Measurements from ENCODE around the gene KBTBD3. TPM values are rescaled to one million over a fixed set of nuclear protein-coding genes. Genes with fewer than 3 reads are reported as not detected.

KBTBD3 gene, protein sequence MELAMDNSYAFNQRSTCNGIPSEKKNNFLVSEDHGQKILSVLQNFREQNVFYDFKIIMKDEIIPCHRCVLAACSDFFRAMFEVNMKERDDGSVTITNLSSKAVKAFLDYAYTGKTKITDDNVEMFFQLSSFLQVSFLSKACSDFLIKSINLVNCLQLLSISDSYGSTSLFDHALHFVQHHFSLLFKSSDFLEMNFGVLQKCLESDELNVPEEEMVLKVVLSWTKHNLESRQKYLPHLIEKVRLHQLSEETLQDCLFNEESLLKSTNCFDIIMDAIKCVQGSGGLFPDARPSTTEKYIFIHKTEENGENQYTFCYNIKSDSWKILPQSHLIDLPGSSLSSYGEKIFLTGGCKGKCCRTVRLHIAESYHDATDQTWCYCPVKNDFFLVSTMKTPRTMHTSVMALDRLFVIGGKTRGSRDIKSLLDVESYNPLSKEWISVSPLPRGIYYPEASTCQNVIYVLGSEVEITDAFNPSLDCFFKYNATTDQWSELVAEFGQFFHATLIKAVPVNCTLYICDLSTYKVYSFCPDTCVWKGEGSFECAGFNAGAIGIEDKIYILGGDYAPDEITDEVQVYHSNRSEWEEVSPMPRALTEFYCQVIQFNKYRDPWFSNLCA
- 13.2 TPM for total RNA-seq

GRCh38 chr11:106076919-106077608, at the start of gene KBTBD3:
Gene KBTBD3, minus strand, starts transcription at chr11:106077347. Its CDS starts 18,250 bp downstream, at chr11:106059097.
- DNase-seq (ENCODE audit: low spot score): peak; percentile 99

- DNase-seq (ENCODE audit: low spot score): no peak
Measured at GRCh38 chr11:106121570-106122320, 44.6 kb upstream of the KBTBD3 start.

- no peak for DNase-seq (ENCODE audit: low spot score)
Measured at GRCh38 chr11:106105986-106106385, 28.8 kb upstream of the KBTBD3 start.

GRCh38 chr11:106101819-106102218, 24.7 kb upstream of the KBTBD3 start:
- no peak for DNase-seq (ENCODE audit: low spot score)

DNA sequence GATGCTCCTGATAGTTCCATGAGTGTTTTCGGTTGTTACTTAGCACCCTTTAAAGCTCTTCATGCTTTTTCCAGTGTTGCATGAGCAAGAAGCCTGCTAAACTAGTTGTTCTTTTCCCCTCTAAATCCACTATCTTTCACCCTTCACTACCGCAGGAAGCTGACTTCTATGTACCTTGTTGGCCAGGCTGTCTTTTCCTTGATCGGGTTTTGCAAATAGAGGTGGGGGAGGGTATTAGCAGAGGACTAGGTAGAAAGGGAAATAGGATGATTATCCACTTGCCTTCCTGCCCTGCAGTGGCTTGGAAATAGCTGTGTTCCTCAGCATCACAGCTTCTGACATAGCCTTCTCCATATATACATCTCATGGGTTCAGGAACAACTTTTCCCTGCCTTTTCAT, 24.2 kb upstream of the KBTBD3 start:
- no peak for DNase-seq (ENCODE audit: low spot score)

GRCh38 chr11:106098893-106099553, 21.9 kb upstream of the KBTBD3 start:
- DNase-seq (ENCODE audit: low spot score): no peak

DNA sequence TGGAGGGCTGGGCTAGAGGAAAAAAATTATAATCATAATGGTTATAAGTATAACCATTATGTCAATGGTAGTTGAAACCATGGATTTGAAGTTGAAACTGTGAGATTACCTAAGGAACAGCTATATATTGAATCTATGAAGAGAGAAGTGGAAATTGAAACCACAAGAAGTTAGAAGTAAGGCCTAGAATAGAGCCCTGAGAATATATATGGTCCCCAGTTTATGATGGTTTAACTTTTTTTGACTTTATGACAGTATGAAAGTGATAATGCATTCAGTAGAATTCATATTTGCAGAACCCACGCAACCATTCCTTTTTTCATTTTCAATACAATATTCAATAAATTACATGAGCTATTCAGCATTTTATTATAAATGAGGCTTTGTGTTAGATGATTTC, 15.3 kb upstream of the KBTBD3 start:
- DNase-seq (ENCODE audit: low spot score): no peak

DNA sequence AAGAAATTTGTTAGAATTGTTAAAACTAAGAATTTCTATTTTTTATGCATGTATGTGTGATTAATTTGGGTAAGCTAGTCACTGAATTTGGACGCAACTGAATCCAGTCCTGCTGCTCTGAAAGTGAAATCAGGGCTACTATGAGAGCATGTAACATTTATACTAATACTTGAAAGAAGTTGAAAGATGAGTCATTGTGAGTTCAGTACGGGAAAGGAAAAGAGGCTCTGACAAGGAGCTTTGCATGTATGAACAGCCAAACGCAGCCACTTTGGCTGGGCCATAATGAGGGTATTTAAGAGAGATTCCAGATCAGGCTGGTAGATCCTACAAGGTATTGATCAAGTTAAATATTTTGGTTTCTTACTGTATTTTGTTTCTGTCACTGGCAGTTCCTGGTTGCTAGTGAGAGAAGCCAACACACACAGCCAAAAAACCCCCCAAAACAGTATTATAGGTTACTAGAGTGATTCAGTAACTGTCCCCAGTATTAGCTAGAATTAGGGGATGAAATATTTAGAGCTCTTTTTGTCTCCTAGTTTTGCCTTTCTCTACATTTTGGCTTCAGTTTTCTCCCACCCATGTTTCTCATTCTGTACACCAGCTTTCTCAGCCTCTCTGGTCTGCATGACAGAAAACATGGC, 14.5 kb upstream of the KBTBD3 start:
- no peak for DNase-seq (ENCODE audit: low spot score)

DNA sequence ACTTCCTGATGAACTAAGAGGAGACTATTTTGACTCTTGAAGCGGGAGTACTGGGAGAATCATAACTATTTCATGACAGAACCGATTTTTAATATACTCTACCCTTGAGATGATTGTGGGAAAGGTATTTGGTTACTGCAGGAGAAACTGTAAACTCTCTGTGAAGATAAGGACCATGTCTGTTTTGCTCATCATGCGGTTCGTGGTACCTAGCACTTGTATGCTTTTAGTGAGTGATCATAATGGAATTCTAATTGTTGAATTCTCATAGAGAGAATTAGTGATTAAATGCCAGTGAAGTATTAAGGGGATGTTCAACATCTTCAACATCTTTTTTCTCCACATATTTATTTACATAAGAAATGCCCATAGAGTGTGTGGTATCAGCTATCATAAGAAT, 11.7 kb upstream of the KBTBD3 start:
- no peak for DNase-seq (ENCODE audit: low spot score)

DNA sequence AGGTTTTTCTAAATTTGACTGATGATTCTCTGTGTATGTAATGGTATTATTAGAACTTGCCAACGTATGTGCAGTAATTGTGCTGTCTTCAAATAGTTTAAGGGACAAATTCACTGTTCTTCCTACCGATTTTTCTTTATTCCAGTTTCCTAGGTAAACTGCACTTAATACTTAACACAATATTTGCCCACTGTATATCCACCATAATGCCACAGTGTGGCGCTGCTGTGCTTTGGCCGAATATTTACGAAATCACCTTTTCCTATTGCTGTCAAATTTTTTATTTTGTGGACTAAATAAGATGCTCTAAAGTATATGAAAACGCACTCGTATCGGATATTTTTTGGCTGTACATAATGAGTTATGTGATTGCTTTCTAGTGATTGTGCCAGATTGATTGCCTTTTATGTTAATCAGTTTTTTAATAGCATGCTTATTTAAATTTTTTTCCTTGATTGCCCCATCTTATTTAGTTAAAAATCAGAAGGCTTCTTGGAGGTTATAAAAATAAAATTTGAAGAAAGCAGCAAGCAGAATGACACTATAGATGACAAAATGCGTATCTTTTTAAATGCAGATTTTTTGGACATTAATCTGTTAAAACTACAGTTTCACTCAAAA, 10.8 kb upstream of the KBTBD3 start:
- no peak for DNase-seq (ENCODE audit: low spot score)

GRCh38 chr11:106086850-106087249, 9.7 kb upstream of the KBTBD3 start:
- no peak for DNase-seq (ENCODE audit: low spot score)

- DNase-seq (ENCODE audit: low spot score): no peak
Measured at GRCh38 chr11:106086135-106086534, 9.0 kb upstream of the KBTBD3 start.

DNA sequence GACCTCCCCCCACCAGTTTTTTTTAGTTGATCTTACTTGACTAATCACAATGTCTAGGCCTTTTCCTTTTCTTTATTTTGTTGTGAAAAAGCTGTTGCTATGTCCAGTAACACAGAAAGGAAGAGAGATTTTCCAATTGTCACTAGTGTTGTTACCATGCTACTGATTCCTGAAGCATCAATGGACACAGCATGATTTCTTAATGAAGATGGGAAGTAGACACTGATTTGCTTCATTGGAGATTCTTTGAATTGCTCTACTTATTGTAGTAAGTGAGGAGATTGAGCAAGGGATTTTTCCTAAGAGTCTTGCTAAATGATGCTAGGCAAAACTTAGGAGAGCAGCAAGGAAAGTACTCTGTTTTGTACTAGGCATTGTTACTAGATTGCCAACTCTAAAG, 4.9 kb upstream of the KBTBD3 start:
- DNase-seq (ENCODE audit: low spot score): no peak

DNA sequence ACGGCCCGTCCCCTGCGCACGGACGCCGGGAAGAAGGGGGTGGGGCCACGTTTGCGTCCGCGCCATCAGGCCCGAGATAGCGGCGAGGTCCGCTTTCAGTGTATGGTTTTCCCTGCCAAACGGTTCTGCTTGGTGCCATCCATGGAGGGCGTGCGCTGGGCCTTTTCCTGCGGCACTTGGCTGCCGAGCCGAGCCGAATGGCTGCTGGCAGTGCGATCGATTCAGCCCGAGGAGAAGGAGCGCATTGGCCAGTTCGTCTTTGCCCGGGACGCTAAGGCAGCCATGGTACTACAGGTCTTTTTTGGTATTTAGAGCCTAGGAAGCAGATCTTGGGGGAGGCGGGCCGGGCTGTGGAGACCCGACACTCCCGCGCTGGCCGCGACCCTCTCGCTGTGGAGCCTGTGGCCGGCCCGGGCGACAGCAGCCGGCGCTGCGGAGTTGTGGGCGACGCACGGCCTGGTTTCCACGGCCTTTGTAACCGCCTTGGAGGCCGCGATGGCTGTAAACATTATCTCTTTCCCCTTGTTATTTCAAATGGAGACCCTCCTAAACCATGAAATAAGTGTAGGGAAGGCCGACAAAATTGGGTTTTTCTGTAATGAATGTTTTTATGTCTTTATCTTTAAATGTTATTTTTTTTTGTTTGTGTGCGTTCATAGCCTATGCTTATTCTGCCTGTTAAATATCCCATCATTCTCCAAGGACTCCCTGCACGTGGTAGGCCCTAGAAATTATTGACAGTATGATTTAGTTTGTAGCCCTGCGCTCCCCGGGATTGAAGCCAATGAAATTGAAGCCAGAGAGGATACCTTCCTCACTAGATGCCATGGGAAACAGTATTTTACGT, 685 bp upstream of the KBTBD3 start, which contains the start of gene AASDHPPT:
TSS of gene AASDHPPT (plus strand) at position 54 of the 847 bp plus-strand sequence. CDS start at position 103, 49 bp downstream.
- no peak for DNase-seq (ENCODE audit: low spot score)

GRCh38 chr11:106076171-106076918, 802 bp downstream of the KBTBD3 start:
- DNase-seq (ENCODE audit: low spot score): no peak

GRCh38 chr11:106072804-106073203, 4.3 kb downstream of the KBTBD3 start:
- DNase-seq (ENCODE audit: low spot score): no peak

DNA sequence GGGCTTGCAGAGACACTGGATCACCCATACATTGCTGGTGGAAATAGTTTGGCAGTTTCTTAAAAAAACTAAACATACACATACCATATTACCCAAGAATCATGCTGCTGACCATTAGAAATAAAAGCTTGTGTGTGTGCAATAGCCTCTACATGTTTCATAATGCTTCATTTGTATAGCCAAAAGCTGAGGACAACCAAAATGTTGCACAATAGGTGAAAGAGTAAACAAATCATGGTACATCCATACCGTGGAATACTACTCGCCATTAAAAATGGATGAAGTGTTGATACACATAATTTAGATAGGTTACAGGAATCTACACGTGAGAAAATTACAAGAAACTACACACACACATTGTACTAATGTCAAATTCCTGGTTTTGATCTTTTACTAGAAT, 6.5 kb downstream of the KBTBD3 start:
- no peak for DNase-seq (ENCODE audit: low spot score)

DNA sequence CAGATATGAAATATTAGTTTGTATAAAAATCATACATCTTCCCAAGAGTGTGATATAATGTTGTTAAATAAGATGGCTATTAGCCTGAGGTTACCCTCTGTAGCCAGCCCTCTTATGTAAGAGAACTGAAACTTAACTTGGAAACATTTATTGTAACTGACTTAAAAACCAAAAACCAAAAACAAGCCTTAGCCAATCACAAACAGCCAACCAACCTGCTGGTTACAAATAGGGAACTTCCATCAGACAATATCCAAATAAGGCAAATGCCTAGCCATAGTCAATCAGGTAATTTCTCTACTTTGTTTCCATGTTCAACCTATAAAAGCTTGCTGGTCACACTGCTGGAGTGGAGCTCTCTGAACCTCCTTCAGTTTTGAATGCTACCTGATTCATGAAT, 14.1 kb downstream of the KBTBD3 start:
- DNase-seq (ENCODE audit: low spot score): no peak
